ENCODE data around the gene RHCE.
"Not testable (repeated sequence)": the region's sequence is repeated elsewhere in the genome, so short reads cannot be mapped to it uniquely, and the experiment has no call there.

- not testable (repeated sequence) for TF ChIP-seq CTCF (IDR thresholded peaks at IDR 0.05); TCF7 (CRISPR knock-in tag; IDR thresholded peaks at IDR 0.05; ENCODE audit: low read depth); MAX (CRISPR knock-in tag; IDR thresholded peaks at IDR 0.05); ATF6 (CRISPR knock-in tag; IDR thresholded peaks at IDR 0.05); CREB1 (CRISPR knock-in tag; IDR thresholded peaks at IDR 0.05); MXD4 (CRISPR knock-in tag; IDR thresholded peaks at IDR 0.05; ENCODE audit: borderline replicate concordance); SP1 (CRISPR knock-in tag; conservative IDR thresholded peaks at IDR 0.05); ZNF121 (CRISPR knock-in tag; IDR thresholded peaks at IDR 0.05)
Observed at GRCh38 chr1:25322127-25322526, 98.5 kb downstream of the RHCE start.
